GM21717 (cell line): ENCODE results near the gene UBAC2.
"Not testable (repeated sequence)": the region's sequence is repeated elsewhere in the genome, so short reads cannot be mapped to it uniquely, and the experiment has no call there.

Experiments used
- ATAC-seq: cut with Tn5 transposase; IDR thresholded peaks from one replicate; pipeline ENCODE4 v1.9.1; 2021; ENCODE audit warnings: mild to moderate bottlenecking, moderate library complexity; ENCODE audit not compliant: unreplicated experiment

Gene UBAC2

GRCh38 chr13:99407906-99408702 lies 207.4 kb downstream of the UBAC2 start:
- ATAC-seq: no peak

DNA sequence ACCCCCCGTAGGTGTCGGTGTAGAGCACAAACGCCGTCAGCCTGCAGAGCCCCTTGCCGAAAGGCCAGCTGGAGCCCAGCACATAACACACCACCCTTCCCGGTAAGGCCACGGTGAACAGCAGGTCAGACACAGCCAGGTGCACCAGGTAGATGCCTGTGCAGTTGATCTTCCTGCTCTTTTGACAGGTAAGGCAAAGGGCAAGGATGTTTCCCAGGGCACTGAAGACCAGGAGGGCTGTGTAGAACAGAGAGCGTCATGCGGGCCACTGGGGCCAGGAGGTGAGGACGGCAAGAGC lies 208.0 kb downstream of the UBAC2 start:
- no peak for ATAC-seq

- not testable (repeated sequence) for ATAC-seq
Measured at GRCh38 chr13:99409461-99410083, 208.9 kb downstream of the UBAC2 start.

GRCh38 chr13:99410646-99411475 lies 210.2 kb downstream of the UBAC2 start:
- not testable (repeated sequence) for ATAC-seq

DNA sequence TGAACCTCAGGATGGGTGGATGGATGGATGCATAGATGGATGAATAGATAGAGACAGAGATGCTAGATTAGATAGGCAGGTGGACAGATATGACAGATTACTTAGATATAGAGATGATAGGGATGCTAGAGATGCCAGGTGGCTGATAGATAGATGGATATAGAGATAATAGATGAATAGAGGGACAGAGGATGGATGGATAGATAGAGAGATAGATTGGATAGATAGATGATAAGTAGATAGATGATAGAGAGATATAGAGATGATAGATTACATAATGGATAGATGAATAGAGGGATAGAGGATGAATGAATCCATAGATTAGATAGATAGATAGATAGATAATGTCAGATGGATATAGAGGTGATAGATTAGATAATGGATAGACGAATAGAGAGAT lies 212.2 kb downstream of the UBAC2 start:
- no peak for ATAC-seq

GRCh38 chr13:99414048-99414995 lies 213.7 kb downstream of the UBAC2 start:
- no peak for ATAC-seq

- no peak for ATAC-seq
Measured at GRCh38 chr13:99415014-99415650, 214.5 kb downstream of the UBAC2 start.

DNA sequence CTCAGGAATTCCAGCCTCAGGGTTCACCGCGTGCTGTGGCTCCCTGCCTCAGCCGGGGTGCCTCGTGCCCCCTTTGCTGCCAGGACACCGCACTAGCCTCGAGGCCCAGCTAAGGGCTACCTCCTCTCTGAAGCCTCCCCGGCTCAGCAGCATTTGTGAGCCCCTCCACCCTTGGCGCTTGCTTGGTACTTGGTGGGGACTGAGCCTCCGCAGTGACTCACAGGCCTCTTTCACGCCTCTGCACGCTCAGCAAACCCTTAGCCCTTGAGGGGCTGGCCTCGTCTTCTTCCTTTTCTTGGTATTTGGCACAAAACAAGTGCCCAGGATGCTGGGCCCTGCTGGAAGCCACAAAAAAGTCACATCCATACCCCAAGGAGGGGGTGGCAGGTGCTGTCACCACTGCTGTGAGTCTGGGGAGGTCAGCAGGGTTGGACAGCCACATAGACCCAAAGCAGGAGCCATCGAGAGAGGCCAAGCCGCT lies 215.2 kb downstream of the UBAC2 start:
- ATAC-seq: no peak

GRCh38 chr13:99416411-99417121 lies 215.9 kb downstream of the UBAC2 start:
- ATAC-seq: no peak

DNA sequence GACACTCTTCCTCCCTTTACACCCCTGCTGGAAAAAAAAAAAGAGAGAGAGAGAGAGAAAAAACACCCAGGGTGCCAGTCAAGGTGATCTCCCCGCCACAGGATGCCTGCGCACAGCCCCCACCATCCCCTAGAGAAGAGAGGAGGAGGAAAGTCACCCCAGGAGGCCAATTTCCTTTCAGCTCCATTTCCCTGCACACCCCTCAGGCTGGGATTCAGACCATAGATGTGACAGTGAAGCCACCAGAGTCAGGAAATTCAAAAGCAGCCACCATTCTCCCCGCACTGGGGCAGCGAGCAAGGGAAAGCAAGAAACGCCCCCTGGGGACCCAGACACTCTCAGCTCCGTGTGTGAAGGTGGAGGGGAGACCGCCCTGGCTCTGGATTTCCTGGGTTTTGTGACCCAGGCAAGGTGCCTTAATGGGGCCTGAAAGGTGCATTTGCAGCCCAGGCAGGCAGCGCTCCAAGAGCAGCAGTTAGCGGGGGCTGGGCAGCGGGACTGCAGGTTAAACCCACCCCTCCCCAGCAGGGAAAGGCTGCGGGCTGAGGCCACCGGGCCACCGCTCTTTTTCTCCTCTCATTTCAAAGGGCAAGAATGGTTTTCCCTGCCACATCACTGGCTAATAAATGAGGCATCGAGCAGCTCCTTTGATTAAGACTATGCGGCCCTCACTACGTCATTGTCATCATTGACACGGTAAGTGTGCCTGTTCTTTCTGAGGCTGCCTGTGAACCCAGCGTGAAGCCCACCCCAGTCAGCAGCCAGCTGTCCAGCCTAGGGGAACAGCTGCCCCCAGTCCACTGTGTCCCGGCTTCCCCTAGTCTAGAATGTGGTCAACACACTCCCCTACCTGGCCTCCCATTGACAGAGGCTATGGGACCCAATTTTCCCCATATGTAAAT lies 216.8 kb downstream of the UBAC2 start:
- no peak for ATAC-seq

DNA sequence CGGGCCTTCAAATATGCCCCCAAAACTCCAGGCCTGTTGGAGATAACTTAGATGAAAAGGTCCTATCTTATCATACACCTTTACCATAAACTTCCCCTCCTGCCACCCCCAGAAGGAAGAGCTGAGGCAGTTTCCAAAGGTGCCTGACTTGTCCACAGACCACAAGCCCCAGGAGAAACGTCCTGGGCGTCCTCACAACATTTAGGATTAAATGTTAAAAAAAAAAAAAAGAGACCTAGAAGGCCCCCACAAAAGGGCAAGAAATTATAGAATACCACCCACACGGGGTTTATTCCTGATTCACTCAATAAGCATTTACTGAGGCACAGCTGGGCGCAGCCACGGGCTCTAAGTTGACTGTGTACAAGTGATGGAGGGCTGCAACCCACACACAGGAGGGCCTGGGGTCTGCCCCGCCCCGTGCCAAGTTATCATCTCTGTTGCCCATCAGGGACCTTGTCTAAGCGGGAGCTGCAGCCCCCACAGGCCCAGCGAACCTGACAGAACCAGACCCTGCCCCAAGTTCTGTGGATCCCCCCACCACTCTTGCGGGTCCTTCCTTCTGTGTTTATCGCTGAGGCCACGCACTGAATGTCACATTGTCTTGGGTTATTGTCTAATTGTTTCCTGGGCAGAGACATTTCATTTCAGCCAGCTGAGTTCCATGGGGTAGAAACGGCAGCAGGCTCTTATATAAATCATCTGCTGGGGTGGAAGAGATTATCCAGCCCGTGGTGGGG lies 217.6 kb downstream of the UBAC2 start:
- ATAC-seq: no peak

DNA sequence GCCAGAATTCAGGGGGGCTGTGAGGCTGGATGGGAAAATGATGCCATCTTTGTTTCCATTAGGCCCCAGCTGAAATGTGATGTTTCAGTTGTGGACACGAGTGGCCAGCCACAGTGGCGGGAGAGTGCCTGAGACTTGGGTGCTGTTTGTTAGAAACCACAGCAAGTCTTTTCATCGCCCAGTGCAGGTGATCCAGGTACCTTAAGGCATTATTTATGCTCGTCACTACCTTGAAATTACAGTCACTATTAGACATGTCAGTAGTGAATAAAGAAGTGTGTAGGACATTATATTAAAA lies 218.1 kb downstream of the UBAC2 start:
- no peak for ATAC-seq

DNA sequence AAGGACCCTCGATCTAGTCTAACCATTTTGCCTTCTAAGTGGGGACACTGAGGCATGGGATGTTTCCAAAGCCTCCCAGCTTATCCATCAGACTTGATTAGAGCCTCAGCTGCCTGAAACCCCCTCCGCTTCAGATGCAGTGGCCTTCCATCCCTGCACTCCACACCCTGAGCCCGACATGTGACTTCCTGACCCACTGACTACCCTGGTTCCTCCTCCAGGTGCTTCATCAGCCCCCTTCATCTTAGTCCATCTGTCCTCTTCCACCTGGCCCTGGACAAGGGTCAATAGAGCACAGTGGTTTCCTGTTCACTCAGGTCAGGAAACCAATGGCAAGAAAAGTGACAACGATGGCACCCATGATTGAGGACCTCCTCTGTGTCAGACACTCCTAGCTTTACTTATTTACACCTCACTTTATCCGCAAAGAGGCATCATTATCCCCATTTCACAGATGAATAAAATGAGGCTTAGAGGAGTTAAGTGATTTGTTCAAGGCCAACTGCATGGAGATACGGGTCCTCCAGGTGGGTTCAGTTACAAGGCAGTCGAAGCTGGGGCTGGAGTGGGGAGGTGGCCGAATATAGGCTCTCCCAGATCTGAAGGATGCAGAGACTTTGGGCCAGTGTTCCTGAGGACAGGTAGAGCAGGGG lies 219.1 kb downstream of the UBAC2 start:
- no peak for ATAC-seq

DNA sequence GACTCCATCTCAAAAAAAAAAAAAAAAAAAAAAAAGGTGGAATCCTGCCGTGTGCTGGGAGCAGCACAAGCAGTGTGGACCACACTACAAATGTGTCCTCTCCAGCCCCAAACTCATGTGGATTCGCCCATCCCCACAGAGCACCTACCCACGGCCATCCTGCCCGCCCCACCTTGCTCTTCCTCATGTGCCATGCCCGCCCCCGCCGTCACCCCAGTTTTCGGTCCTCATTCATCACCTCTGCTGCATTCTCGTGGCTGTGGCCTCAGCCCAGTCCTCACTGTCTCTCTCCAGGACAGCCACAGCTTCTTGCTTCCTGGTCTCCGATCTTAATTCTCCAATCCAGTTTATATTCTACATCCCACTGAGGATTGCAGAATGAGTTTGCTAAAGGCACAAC lies 220.6 kb downstream of the UBAC2 start:
- ATAC-seq: no peak

GRCh38 chr13:99421758-99422585 lies 221.3 kb downstream of the UBAC2 start:
- ATAC-seq: peak; percentile 23

- ATAC-seq: no peak
Measured at GRCh38 chr13:99422586-99423220, 222.0 kb downstream of the UBAC2 start.
